CD8-positive, alpha-beta memory T cell (primary cell): ENCODE data around the gene LYRM1. TPM values are rescaled to one million over a fixed set of nuclear protein-coding genes. Genes with fewer than 3 reads are reported as not detected.

Source experiments
- CTCF ChIA-PET: fragments of 350-600 bp; sonication (Branson Sonifier 250); formaldehyde crosslinking; loops from one replicate; lab custom pipeline; 2021; ENCODE audit warnings: antibody characterized with exemption; lab: Charles Lee
- POLR2A ChIA-PET: fragments of 350-600 bp; sonication (Branson Sonifier 250); formaldehyde crosslinking; loops from one replicate; lab custom pipeline; 2021; ENCODE audit warnings: antibody characterized with exemption; lab: Charles Lee
- DNase-seq, 5 donors: peaks; one replicate each; pipeline versions ENCODE4 v3.0.0 to v3.0.0-alpha.2; 2020 to 2022; ENCODE audit warnings: mixed read lengths in 1 of 5
- H3K27ac ChIP-seq: one replicate; pipeline ENCODE4 v1.7.0; 2013; ENCODE audit warnings: low read depth, mild to moderate bottlenecking, low read length, moderate library complexity
- H3K27me3 ChIP-seq: 2 replicates; pipeline ENCODE4 v1.7.0; 2013; ENCODE audit warnings: low read length, mild to moderate bottlenecking; ENCODE audit not compliant: insufficient read depth, poor library complexity, severe bottlenecking
- H3K36me3 ChIP-seq: 2 replicates; pipeline ENCODE4 v1.7.0; 2013; ENCODE audit warnings: mild to moderate bottlenecking, low read length, moderate library complexity; ENCODE audit not compliant: insufficient read depth
- H3K4me1 ChIP-seq: 2 replicates; pipeline ENCODE4 v1.7.0; 2013; ENCODE audit warnings: mild to moderate bottlenecking, low read length, moderate library complexity; ENCODE audit not compliant: insufficient read depth
- H3K4me3 ChIP-seq: 2 replicates; pipeline ENCODE4 v1.7.0; 2013; ENCODE audit warnings: mild to moderate bottlenecking, low read length
- H3K9me3 ChIP-seq: 2 replicates; pipeline ENCODE4 v1.7.0; 2013; ENCODE audit warnings: mild to moderate bottlenecking, low read length
- H3K27ac Mint-ChIP-seq, 8 donors: one replicate each; pipeline ENCODE4 v1.8.0; 2020 to 2021; ENCODE audit warnings: mixed read lengths in 8 of 8, mild to moderate bottlenecking in 6 of 8, inconsistent platforms in 3 of 8, moderate library complexity in 3 of 8
- H3K27me3 Mint-ChIP-seq, 2 donors: one replicate each; pipeline ENCODE4 v1.8.0; 2020 to 2021; ENCODE audit warnings: mixed read lengths in 2 of 2, mild to moderate bottlenecking in 1 of 2, moderate library complexity in 1 of 2
- H3K36me3 Mint-ChIP-seq, 3 donors: one replicate each; pipeline ENCODE4 v1.8.0; 2020 to 2021; ENCODE audit warnings: mixed read lengths in 3 of 3, inconsistent platforms in 1 of 3, mild to moderate bottlenecking in 1 of 3
- H3K4me1 Mint-ChIP-seq, 3 donors: one replicate each; pipeline ENCODE4 v1.8.0; 2020 to 2021; ENCODE audit warnings: mixed read lengths in 3 of 3, inconsistent platforms in 1 of 3, mild to moderate bottlenecking in 1 of 3
- H3K4me3 Mint-ChIP-seq, 7 donors: one replicate each; pipeline ENCODE4 v1.8.0; 2020 to 2021; ENCODE audit warnings: mixed read lengths in 7 of 7, mild to moderate bottlenecking in 6 of 7, moderate library complexity in 4 of 7, inconsistent platforms in 2 of 7
- H3K9me3 Mint-ChIP-seq, 5 donors: one replicate each; pipeline ENCODE4 v1.8.0; 2020 to 2022; ENCODE audit warnings: mixed read lengths in 5 of 5, mild to moderate bottlenecking in 3 of 5, moderate library complexity in 2 of 5, inconsistent platforms in 1 of 5
- polyA plus RNA-seq: library from polyadenylated mRNA; unstranded; fragments of 300-500 nt; fragmentation: Illumina TruSeq; gene quantifications from one replicate; pipeline ENCODE4 v1.2.3, GENCODE V29; 2021
- total RNA-seq, 2 experiments: library from RNA; stranded (reverse); gene quantifications; one replicate each; pipeline ENCODE4 v1.2.3, GENCODE V29; 2021

The LYRM1 gene
- total and polyA plus RNA-seq, 3 experiments from 2014 or later: 33.9 to 39.9 (median 35.1) TPM

DNA sequence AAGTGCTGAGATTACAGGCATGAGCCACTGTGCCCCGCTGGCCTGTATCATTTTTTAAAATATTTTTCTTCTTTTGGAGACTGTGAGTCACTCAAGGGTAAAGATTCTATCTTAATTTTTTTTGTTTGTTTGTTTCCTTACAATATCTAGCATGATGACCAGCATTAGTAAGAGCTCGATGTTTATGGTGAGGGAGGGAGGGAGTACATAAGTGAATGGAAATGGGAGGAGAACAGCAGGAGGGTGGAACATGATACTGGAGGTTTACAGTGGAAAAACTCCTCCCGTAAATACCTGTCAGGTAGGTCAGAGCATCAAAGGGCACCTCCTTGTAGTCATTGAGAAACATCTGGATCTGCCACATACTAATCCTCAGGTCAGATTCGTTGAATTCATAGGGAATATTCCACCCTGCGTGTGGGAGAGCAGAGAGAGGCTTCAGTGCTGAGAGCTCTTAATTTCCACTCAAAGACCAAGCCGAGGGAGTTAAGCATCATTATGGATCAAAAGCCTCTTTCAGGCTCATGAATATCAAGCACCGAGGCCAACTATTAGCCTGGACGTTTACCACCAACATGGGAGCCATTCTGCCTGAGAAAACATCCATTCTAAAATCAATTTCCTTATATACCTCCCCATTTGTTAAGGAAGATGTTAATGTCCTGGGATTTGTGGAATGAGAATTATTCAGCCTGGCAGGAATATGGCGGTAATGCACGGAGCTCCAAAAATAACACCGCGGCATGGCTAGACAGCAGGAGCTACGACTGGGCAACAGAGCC, 51.8 kb downstream of the LYRM1 start:
- Mint-ChIP-seq H3K9me3 (no peaks in the 10 kb centered on the region), H3K4me3 (no peak overlapping the region), H3K4me1 (no peaks in the 10 kb centered on the region), H3K27me3 (peaks cover 3 to 9% of the 10 kb centered on the region in 2 donors), H3K36me3 (no peaks in the 10 kb centered on the region), H3K27ac (no peak overlapping the region)
- no peak overlapping the region for H3K4me3 ChIP-seq
- DNase-seq: no peak
- H3K27ac ChIP-seq: no peak overlapping the region
- H3K4me1 ChIP-seq: no peaks in the 10 kb centered on the region
- H3K9me3 ChIP-seq: no peaks in the 10 kb centered on the region
- H3K36me3 ChIP-seq: no peaks in the 10 kb centered on the region
- H3K27me3 ChIP-seq: no peaks in the 10 kb centered on the region
- CTCF ChIA-PET: no interaction called here
- POLR2A ChIA-PET: no interaction called here

DNA sequence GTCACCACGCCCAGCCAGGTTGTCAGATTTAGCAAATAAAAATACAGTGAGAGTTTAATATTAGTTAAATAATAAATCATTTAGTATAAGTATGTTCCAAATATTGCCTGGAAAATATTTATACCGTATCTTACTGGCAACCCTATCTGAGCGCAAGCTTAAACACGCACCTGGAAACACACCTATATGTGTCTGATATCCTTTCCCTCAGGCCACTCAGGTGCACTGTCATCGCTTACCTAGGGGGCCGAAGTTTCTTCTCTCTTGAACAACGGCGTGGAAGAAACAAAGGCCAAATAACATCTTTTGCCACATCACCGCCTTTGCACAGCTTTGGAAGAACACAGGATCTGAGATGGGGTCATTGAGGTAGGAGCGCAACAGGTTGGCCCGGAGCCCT, 54.0 kb downstream of the LYRM1 start:
- Mint-ChIP-seq H3K27me3 (peaks cover 1 to 9% of the 10 kb centered on the region in 2 donors), H3K4me1 (no peaks in the 10 kb centered on the region), H3K9me3 (no peaks in the 10 kb centered on the region), H3K27ac (peak overlapping the region in 2 of 8 donors; percentile 52 to 57), H3K36me3 (no peaks in the 10 kb centered on the region), H3K4me3 (no peak overlapping the region)
- H3K36me3 ChIP-seq: no peaks in the 10 kb centered on the region
- ChIA-PET POLR2A (no interaction called here), CTCF (no interaction called here)
- no peaks in the 10 kb centered on the region for H3K4me1 ChIP-seq
- DNase-seq: no peak
- no peaks in the 10 kb centered on the region for H3K9me3 ChIP-seq
- no peaks in the 10 kb centered on the region for H3K27me3 ChIP-seq
- H3K27ac ChIP-seq: no peak overlapping the region
- no peak overlapping the region for H3K4me3 ChIP-seq

DNA sequence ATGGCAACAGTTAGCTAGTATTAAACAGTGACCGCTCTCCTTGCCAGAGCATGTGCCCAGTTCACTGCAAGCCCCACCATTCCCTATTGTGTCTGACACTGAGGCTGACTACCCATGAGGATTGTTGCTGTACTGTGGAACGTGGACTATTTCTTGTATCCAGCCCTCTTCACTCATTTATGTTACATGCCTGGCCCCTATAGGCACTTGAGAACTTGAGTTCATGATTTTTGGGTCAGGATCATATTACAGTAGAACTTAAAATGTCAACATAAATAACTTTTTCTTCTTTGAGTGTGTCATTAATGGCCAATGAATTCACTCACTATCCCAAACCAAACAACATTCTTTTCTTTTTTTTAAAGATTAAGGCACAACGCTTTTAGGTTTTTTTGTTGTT, 55.7 kb downstream of the LYRM1 start:
- Mint-ChIP-seq H3K9me3 (no peaks in the 10 kb centered on the region), H3K36me3 (no peaks in the 10 kb centered on the region), H3K4me3 (no peak overlapping the region), H3K27ac (no peak overlapping the region), H3K4me1 (no peaks in the 10 kb centered on the region), H3K27me3 (peaks cover 0 to 9% of the 10 kb centered on the region in 2 donors)
- Histone ChIP-seq H3K27me3 (no peaks in the 10 kb centered on the region), H3K27ac (no peak overlapping the region), H3K9me3 (no peaks in the 10 kb centered on the region), H3K4me3 (no peak overlapping the region), H3K4me1 (no peaks in the 10 kb centered on the region), H3K36me3 (no peaks in the 10 kb centered on the region)
- CTCF ChIA-PET: no interaction called here
- POLR2A ChIA-PET: no interaction called here
- no peak for DNase-seq

DNA sequence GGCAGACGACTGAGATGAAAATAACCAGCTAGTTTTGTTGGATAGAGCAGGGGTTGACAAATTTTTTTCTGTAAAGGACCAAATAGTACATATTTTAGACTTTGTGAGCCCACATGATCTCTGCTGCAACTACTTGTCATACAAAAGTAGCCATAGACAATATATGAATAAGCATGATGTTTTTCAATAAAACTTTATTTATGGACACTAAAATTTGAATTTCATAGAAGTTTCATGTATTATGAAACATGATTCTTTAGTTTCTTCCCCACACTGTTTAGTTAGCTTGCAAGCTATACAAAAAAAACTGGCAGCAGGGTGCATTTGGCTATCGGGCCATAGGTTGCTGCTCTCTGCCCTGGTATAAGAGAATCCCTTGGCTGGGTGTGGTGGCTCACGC, 56.6 kb downstream of the LYRM1 start:
- ChIA-PET CTCF (no interaction called here), POLR2A (no interaction called here)
- Histone ChIP-seq H3K27me3 (no peaks in the 10 kb centered on the region), H3K27ac (no peak overlapping the region), H3K36me3 (no peaks in the 10 kb centered on the region), H3K4me3 (no peak overlapping the region), H3K4me1 (no peaks in the 10 kb centered on the region), H3K9me3 (no peaks in the 10 kb centered on the region)
- DNase-seq: no peak
- H3K27me3 Mint-ChIP-seq: peaks cover 0 to 8% of the 10 kb centered on the region in 2 donors
- H3K4me1 Mint-ChIP-seq: no peaks in the 10 kb centered on the region
- peak overlapping the region in 2 of 8 donors; percentile 47 to 60 for H3K27ac Mint-ChIP-seq
- H3K9me3 Mint-ChIP-seq: no peaks in the 10 kb centered on the region
- no peak overlapping the region for H3K4me3 Mint-ChIP-seq
- no peaks in the 10 kb centered on the region for H3K36me3 Mint-ChIP-seq

DNA sequence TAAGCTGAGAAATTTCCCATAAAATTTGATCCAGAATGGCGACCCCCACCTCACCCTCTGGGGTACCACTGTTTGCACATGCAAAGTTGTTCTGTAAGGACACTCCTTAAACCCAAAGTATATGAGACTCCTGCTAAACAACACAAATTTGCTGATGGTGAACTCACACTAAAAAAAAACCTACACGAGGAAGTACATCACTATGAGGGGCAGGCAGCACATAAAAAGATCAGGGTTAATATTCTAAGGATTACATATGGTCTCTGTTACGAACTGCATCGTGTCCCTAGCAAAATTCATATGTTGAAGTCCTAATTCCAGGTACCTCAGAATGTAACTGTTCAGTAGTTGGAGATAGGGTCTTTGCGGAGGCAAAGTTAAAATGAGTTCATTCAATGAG, 60.3 kb downstream of the LYRM1 start:
- H3K27me3 ChIP-seq: no peaks in the 10 kb centered on the region
- CTCF ChIA-PET: no interaction called here

DNA sequence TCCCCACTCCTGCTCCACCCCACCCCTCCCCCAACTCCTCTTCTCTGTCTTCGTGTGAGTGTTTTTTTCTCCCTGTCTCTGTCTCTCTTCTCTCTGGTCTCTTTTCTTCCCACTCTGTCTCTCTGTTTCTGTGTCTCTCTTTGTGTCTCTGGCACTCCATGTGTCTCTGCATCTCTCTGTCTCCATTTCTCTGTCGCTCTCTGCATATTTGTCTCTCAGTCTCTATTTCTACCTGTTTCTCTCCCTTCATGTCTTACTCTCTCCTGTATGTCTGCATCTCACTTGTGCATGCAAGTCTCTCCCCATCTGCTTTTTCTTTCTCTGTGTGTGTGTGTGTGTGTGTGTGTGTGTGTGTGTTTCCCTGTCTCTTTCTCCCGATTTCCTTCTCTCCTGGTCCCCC, 68.2 kb downstream of the LYRM1 start:
- no peaks in the 10 kb centered on the region for H3K4me1 ChIP-seq
- H3K36me3 ChIP-seq: no peaks in the 10 kb centered on the region
- H3K27ac ChIP-seq: no peak overlapping the region
- no peak overlapping the region for H3K4me3 ChIP-seq
- no peak overlapping the region for H3K27ac Mint-ChIP-seq
- H3K36me3 Mint-ChIP-seq: no peaks in the 10 kb centered on the region
- H3K4me3 Mint-ChIP-seq: no peak overlapping the region
- H3K27me3 Mint-ChIP-seq: peaks cover 4 to 5% of the 10 kb centered on the region in 2 donors
- ChIA-PET POLR2A (no interaction called here), CTCF (no interaction called here)
- H3K27me3 ChIP-seq: no peaks in the 10 kb centered on the region
- no peaks in the 10 kb centered on the region for H3K4me1 Mint-ChIP-seq
- H3K9me3 ChIP-seq: no peaks in the 10 kb centered on the region
- no peaks in the 10 kb centered on the region for H3K9me3 Mint-ChIP-seq
- no peak for DNase-seq

More for the DNA sequence above, 60.3 kb downstream of the LYRM1 start:
- Mint-ChIP-seq H3K4me3 (no peak overlapping the region), H3K4me1 (no peaks in the 10 kb centered on the region), H3K9me3 (no peaks in the 10 kb centered on the region), H3K27me3 (peaks cover 0 to 3% of the 10 kb centered on the region in 2 donors), H3K36me3 (no peaks in the 10 kb centered on the region), H3K27ac (no peak overlapping the region)
- Histone ChIP-seq H3K36me3 (no peaks in the 10 kb centered on the region), H3K9me3 (no peaks in the 10 kb centered on the region), H3K27ac (no peak overlapping the region), H3K4me1 (no peaks in the 10 kb centered on the region), H3K4me3 (no peak overlapping the region)
- POLR2A ChIA-PET: no interaction called here
- no peak for DNase-seq

DNA sequence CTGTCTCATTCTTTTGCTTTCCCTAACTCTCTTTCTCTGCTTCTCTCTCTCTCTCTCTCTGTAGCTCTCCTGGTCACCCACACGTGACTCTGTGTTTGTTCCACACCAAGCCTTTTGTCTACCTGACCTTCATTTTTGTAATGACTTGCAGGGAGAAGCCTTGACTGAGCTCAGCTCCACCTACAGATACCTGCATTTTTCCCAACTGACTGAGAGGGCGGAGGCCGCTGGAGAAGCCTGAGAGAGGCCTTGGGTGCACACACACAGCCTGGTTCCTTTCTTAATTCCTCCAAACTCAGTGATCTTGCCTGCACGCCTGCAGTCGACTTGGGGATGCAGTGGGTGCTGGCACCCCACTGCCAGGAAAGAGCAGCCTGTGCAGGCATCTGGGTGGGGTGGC, 68.8 kb downstream of the LYRM1 start:
- Histone ChIP-seq H3K27ac (no peak overlapping the region), H3K27me3 (no peaks in the 10 kb centered on the region), H3K9me3 (no peaks in the 10 kb centered on the region), H3K4me3 (no peak overlapping the region), H3K4me1 (no peaks in the 10 kb centered on the region), H3K36me3 (no peaks in the 10 kb centered on the region)
- Mint-ChIP-seq H3K9me3 (no peaks in the 10 kb centered on the region), H3K27ac (no peak overlapping the region), H3K27me3 (peaks cover 4 to 5% of the 10 kb centered on the region in 2 donors), H3K4me1 (no peaks in the 10 kb centered on the region), H3K36me3 (no peaks in the 10 kb centered on the region), H3K4me3 (no peak overlapping the region)
- POLR2A ChIA-PET: no interaction called here
- DNase-seq: no peak
- CTCF ChIA-PET: no interaction called here

DNA sequence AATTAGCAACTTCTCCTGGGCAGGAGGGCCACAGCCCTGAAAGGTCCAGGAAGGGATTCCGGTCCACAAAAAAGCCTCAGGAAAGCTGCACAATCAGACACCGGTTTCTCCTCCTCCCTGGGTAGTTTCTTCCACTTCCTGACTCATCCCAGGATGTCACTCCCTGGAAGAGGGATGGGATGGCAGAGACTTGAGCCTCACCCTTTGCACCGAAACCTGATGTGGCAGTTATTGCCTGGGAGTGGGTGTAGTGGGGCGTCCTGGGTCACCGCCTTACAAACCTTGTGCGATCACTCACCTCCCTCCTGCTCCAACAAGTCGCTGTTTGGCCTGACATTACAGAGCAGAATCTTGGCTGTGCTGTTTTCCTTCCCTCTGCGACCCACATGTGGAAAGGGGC, 70.8 kb downstream of the LYRM1 start:
- no peak for DNase-seq
- Mint-ChIP-seq H3K4me3 (no peak overlapping the region), H3K4me1 (no peaks in the 10 kb centered on the region), H3K36me3 (no peaks in the 10 kb centered on the region), H3K27me3 (peaks cover 7 to 13% of the 10 kb centered on the region in 2 donors), H3K27ac (no peak overlapping the region), H3K9me3 (no peaks in the 10 kb centered on the region)
- Histone ChIP-seq H3K9me3 (no peaks in the 10 kb centered on the region), H3K36me3 (no peaks in the 10 kb centered on the region), H3K4me3 (no peak overlapping the region), H3K27ac (no peak overlapping the region), H3K4me1 (no peaks in the 10 kb centered on the region), H3K27me3 (no peaks in the 10 kb centered on the region)
- ChIA-PET POLR2A (no interaction called here), CTCF (no interaction called here)
